HUES6 (cell line): ENCODE data around the gene CRAMP1.
A peak's percentile ranks its signal among the peaks of the same experiment; 100 is the strongest.

Source experiments
- H3K27ac ChIP-seq: 2 replicates; pipeline ENCODE4 v1.7.0; 2013; ENCODE audit warnings: low read depth, mild to moderate bottlenecking, low read length, inconsistent platforms
- H3K27me3 ChIP-seq: 2 replicates; pipeline ENCODE4 v1.6.1; 2013; ENCODE audit warnings: low read length; ENCODE audit not compliant: control insufficient read depth, insufficient read depth
- H3K36me3 ChIP-seq: 2 replicates; pipeline ENCODE4 v1.6.1; 2013; ENCODE audit warnings: low read length; ENCODE audit not compliant: control insufficient read depth, insufficient read depth
- H3K4me1 ChIP-seq: 2 replicates; pipeline ENCODE4 v1.6.1; 2013; ENCODE audit warnings: low read length; ENCODE audit not compliant: control insufficient read depth, insufficient read depth
- H3K4me3 ChIP-seq: 2 replicates; pipeline ENCODE4 v1.5.1; 2013; ENCODE audit warnings: low read depth, low read length
- H3K9ac ChIP-seq: one replicate; pipeline ENCODE4 v1.6.1; 2013; ENCODE audit warnings: mild to moderate bottlenecking, low read length
- H3K9me3 ChIP-seq: 2 replicates; pipeline ENCODE4 v1.6.1; 2013; ENCODE audit warnings: low read depth, low read length; ENCODE audit not compliant: control insufficient read depth, insufficient read depth

CRAMP1 gene

DNA sequence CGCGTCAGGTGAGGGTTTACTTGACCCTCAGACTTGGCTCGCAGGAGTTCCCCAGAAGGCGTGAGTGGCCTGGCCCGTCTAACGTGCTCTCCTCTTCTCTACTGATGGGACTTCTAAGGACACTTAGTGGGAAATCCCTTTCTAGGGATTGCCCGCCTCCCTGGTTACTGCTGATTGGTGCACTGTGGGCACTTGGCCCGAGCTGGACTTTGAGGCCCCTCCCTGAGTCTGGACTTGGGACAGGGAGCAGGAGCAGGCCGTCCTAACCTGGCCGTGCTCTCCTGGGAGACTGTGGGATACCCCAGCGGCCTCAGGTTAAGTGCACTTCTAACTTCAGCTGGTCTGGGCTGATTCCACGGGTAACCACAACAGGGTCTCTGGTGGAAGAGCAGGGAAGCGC is 15.0 kb upstream of the CRAMP1 start:
- H3K9me3 ChIP-seq: peaks cover 9% of the 10 kb centered on the region; the same call in 1 of the 2 replicates
- peaks cover 32% of the 10 kb centered on the region for H3K36me3 ChIP-seq
- no peak overlapping the region for H3K4me3 ChIP-seq

DNA sequence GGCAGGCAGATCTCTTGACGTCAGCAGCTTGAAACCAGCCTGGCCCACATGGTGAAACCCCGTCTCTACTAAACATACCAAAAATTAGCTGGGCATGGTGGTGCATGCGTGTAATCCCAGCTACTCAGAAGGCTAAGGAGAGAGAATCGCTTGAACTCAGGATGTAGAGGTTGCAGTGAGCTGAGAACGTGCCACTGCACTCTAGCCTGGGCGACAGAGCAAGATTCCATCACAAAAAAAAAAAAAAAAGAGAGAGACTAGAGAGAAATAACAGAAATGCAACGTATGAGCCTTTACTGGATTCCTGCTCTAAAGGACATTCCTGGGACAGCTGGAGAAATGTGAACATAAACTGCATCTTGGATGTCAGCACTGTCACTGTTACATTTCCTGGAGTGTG is 11.1 kb upstream of the CRAMP1 start:
- no peak overlapping the region for H3K4me3 ChIP-seq
- no peak overlapping the region for H3K27ac ChIP-seq

More for the DNA sequence above, 15.0 kb upstream of the CRAMP1 start:
- no peaks in the 10 kb centered on the region for H3K27me3 ChIP-seq
- no peak overlapping the region for H3K9ac ChIP-seq
- H3K27ac ChIP-seq: no peak overlapping the region
- no peaks in the 10 kb centered on the region for H3K4me1 ChIP-seq

DNA sequence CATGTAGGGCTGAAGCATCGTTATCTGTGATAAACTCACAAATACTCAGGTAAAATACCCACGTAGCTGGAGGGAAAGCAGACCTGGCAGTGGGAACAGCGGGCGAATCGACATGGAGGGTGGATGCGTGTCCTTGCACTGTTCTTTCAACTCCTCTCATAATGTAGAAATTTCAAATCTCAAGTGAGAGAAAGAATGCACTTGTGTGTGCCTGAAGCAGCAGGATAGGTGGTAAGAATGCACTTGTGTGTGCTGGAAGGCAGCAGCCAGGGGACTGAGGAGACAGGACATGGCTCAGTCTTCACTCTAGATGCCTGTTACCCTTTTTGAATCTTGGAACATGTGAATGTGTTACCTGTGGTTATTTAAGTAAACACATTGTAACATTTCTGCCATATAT is 10.7 kb upstream of the CRAMP1 start:
- Histone ChIP-seq H3K9me3 (peaks cover 9% of the 10 kb centered on the region; the same call in 1 of the 2 replicates), H3K4me1 (no peaks in the 10 kb centered on the region), H3K27ac (no peak overlapping the region), H3K27me3 (no peaks in the 10 kb centered on the region), H3K9ac (no peak overlapping the region), H3K36me3 (peaks cover 39% of the 10 kb centered on the region), H3K4me3 (no peak overlapping the region)

More for the DNA sequence above, 11.1 kb upstream of the CRAMP1 start:
- no peaks in the 10 kb centered on the region for H3K4me1 ChIP-seq
- H3K9me3 ChIP-seq: peaks cover 9% of the 10 kb centered on the region; the same call in 1 of the 2 replicates
- no peaks in the 10 kb centered on the region for H3K27me3 ChIP-seq
- H3K36me3 ChIP-seq: peaks cover 40% of the 10 kb centered on the region
- H3K9ac ChIP-seq: no peak overlapping the region

DNA sequence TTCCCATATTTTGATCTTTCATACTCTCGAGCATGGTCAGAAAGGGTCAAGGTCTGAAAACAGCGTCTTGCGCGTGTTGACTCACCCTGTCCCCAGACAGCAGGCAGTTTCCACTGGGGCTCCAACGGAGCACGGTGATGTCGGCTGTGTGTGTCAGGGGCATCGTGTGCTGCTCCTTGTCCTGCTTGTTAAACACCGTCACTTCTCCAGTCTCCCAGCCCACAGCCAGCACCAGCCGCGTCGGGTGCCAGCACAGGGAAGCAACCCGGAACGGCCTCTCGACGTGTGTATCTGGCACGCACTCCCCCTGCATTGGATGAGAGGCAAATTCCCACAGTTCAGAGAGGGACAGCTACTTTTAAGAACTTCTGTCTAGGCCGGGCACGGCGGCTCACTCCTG is 9.9 kb upstream of the CRAMP1 start:
- H3K27ac ChIP-seq: no peak overlapping the region
- H3K9me3 ChIP-seq: peaks cover 5% of the 10 kb centered on the region; the same call in 1 of the 2 replicates
- no peak overlapping the region for H3K4me3 ChIP-seq
- H3K4me1 ChIP-seq: no peaks in the 10 kb centered on the region
- no peaks in the 10 kb centered on the region for H3K27me3 ChIP-seq
- H3K9ac ChIP-seq: no peak overlapping the region
- H3K36me3 ChIP-seq: peaks cover 37% of the 10 kb centered on the region

DNA sequence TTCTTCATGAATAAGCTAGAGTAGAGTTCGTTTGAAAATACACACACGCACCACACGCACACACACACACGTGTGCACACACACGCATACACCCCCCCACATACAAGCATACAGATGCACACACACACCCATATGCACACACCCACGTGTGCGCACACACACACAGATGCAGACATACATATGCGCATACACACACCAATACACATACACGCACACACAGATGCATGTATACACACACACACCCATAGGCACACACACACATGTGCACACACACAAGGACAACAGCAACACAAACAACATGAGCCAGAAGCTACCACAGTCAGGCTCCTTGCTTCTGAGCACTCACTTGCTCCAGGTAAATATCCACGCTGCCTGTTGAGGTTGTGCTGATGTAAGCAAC is 5.4 kb upstream of the CRAMP1 start:
- Histone ChIP-seq H3K27me3 (no peaks in the 10 kb centered on the region), H3K4me3 (no peak overlapping the region), H3K9me3 (no peaks in the 10 kb centered on the region), H3K27ac (no peak overlapping the region), H3K9ac (no peak overlapping the region), H3K36me3 (peaks cover 22% of the 10 kb centered on the region), H3K4me1 (no peaks in the 10 kb centered on the region)

DNA sequence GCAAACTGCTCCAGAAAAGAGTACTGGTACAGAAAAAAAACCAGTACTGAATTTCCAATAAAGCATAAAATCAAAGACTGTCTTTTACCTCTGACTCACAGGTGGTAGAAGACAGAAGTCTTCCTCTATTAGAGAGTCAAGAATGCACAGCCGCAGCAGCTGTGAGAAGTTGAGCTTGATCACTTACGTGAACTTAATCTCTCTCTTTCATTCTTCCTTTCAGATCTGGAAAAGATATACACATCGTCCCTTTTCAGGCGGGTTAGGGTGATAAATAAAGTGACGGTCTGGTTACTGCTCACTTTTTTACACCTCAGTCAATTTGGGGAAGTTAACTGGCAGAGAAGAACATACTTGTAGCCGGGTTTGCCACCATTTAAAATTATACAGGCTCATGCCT is 4.2 kb upstream of the CRAMP1 start:
- no peak overlapping the region for H3K4me3 ChIP-seq
- no peak overlapping the region for H3K27ac ChIP-seq
- H3K36me3 ChIP-seq: peaks cover 16% of the 10 kb centered on the region
- no peak overlapping the region for H3K9ac ChIP-seq
- no peaks in the 10 kb centered on the region for H3K9me3 ChIP-seq
- H3K27me3 ChIP-seq: peaks cover 4% of the 10 kb centered on the region
- no peaks in the 10 kb centered on the region for H3K4me1 ChIP-seq

DNA sequence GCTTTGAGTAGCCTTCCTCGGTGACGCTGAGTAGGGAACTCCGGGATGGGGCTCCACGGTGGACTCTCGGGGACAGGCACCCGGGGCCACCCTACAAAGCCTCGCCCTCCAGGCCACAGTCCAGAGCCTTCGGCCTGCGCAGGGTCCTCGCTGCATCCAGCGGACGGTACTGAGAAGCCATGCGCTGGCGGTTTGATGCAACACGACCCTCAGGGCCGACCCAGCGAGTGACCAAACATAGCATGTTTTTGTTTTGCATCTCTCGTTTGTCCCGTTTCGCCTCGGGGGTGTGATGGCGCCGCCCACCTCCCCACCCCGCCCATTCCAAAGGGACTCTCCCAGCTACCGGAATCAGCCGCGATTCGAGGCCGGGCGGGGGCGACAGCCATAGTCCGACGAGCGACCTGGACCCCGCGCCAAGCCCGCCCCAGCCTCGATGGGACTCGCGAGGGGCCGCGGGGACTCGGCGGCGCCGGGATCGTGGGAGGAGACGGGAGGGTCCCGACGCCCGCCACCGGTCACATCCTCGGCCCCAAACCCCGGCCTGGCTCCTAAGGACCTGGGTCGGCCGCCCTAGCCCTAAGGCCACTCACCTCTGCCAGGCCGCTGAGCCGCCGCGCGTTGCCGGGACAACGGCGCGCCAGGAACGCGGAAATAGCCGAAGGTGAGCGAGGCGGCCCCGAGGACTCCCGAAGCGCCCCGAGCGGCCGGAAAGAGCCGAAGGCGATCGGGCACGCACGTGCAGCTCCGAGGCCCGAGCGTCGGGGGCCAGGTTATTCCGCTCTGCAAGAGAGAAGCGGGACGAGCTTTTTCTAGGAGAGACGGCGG is 1.9 kb upstream of the CRAMP1 start:
- peak overlapping the region; percentile 85 for H3K9ac ChIP-seq
- peaks cover 16% of the 10 kb centered on the region for H3K36me3 ChIP-seq
- H3K4me3 ChIP-seq: peak overlapping the region; percentile 72
- peaks cover 10% of the 10 kb centered on the region for H3K4me1 ChIP-seq
- peaks cover 13% of the 10 kb centered on the region for H3K27me3 ChIP-seq
- H3K27ac ChIP-seq: peak overlapping the region; percentile 51; the same call in 1 of the 2 replicates
- no peaks in the 10 kb centered on the region for H3K9me3 ChIP-seq

DNA sequence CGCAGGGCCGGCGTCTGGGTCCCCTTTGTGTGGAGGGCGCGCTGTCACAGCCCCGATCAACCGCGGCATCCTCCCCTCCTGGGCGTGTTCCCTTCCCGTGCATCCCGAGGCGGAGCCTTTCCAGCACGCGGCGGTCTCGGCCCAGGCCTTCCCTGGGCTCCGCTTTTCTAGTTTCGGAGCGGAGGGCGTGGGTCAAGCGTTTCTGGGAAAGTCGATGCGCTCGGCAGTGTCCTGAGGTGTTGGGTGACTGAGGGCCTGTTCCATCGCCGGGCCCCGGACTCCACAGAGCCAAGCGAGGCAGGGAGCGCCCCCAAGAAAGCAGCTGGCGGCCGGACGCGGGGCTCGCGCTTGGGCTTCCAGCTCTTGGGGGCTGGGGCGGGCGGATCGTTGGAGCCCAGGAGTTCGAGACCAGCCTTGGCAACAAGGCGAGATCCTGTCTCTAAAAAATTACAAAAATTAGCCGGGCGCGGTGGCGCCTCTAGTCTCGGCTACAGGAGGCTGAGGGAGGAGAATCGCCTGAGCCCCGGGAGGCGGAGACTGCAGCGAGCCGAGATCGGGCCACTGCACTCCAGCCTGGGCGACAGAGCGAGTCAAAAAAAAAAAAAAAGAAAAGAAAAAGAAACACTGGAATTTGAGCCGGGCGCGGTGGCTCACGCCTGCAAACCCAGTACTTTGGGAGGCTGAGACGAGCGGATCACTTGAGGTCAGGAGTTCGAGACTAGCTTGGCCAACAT is 1.1 kb upstream of the CRAMP1 start:
- peak overlapping the region; percentile 72 for H3K4me3 ChIP-seq
- peaks cover 13% of the 10 kb centered on the region for H3K27me3 ChIP-seq
- H3K27ac ChIP-seq: peak overlapping the region; percentile 51; the same call in 1 of the 2 replicates
- H3K9me3 ChIP-seq: no peaks in the 10 kb centered on the region
- peaks cover 15% of the 10 kb centered on the region for H3K4me1 ChIP-seq
- peak overlapping the region; percentile 59 for H3K9ac ChIP-seq
- peaks cover 11% of the 10 kb centered on the region for H3K36me3 ChIP-seq

DNA sequence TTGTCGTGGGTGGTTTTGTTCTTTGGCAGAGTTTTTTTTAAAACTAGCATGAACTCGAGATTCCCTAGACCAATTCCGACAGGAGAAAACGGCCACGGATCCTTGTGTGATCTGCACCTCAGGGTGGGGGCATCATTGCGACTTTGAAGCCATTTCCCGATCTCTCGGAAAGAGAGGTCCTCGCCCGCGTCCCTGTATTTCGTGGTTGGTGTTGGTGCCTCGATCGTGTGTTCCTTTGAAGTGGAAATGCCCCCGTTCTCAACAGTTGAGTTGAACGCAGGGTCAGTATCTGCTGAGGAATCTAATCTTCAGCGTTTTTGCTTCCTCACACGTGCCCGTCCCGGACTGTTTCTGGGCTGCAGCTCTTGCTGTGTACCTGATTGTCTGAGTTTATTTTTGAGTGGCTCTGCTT is 1.1 kb downstream of the CRAMP1 start:
- H3K9ac ChIP-seq: peak overlapping the region; percentile 77
- H3K27ac ChIP-seq: no peak overlapping the region
- peaks cover 12% of the 10 kb centered on the region for H3K36me3 ChIP-seq
- peaks cover 13% of the 10 kb centered on the region for H3K27me3 ChIP-seq
- peak overlapping the region; percentile 72 for H3K4me3 ChIP-seq
- H3K9me3 ChIP-seq: no peaks in the 10 kb centered on the region
- peaks cover 15% of the 10 kb centered on the region for H3K4me1 ChIP-seq

DNA sequence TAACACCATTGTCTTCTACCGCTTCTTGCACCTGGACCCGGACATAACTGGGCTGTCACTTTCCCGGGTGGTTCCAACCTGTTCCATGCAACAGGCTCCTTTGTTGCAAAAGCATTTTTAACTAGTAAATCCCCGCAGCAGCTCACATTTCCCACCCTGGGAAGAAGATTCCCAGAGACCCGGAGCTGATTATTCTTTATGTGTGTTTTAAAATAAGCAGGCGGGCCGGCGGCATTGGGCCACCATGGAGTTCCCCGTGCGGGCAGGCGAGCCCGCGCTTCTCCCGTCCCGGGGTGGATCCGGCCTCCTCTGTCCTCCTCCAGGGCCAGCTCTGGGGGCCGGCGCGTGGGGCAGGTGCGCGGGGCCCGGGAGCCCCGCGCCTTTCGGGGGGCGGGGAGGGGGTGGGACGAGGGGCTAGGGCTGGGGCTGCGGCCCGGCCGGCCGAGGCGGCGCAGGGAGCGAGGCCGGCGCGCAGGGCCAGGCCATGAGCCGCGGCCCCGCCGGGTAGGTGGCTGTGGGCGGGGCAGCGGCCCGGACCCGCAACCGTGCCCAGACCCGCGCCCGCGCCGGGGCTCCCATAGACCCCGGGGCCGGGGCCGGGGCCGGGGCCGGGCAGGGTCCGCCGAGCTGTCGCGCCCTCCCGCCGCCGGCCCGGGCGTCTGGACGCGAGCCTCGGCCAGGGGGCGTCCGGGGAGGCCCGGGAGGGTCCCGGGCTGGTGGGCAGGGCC is 1.7 kb downstream of the CRAMP1 start:
- Histone ChIP-seq H3K4me1 (peaks cover 15% of the 10 kb centered on the region), H3K27ac (no peak overlapping the region), H3K36me3 (peaks cover 19% of the 10 kb centered on the region)

More for the DNA sequence above, 1.7 kb downstream of the CRAMP1 start:
- H3K9ac ChIP-seq: peak overlapping the region; percentile 77
- no peaks in the 10 kb centered on the region for H3K9me3 ChIP-seq
- peak overlapping the region; percentile 72 for H3K4me3 ChIP-seq
- peaks cover 13% of the 10 kb centered on the region for H3K27me3 ChIP-seq
